Panc1 (cell line): ENCODE data around the gene KIF18B. TPM values are rescaled to one million over a fixed set of nuclear protein-coding genes. Genes with fewer than 3 reads are reported as not detected.

Experiments used
- ATAC-seq: fragments of 200-7000 bp; cut with Tn5 transposase; 2 replicates; pipeline ENCODE4 v1.9.1; 2020; ENCODE audit warnings: mild to moderate bottlenecking, moderate library complexity
- BruUV-seq: library from RNA; stranded (reverse); fragments of 400-500 nt; replicated peaks from 2 replicates; lab custom pipeline; 2021; lab: Mats Ljungman, UMichigan
- CTCF ChIA-PET: fragments of 300-600 bp; sonication (Branson Sonifier 250); formaldehyde crosslinking; loops from one replicate; lab custom pipeline; 2022; ENCODE audit warnings: antibody characterized with exemption; lab: Charles Lee
- POLR2A ChIA-PET: fragments of 300-600 bp; sonication (Branson Sonifier 250); formaldehyde crosslinking; loops from one replicate; lab custom pipeline; 2022; ENCODE audit warnings: antibody characterized with exemption; lab: Charles Lee
- DNase-seq: peaks from one replicate; pipeline ENCODE4 v3.0.0-alpha.2; 2010; ENCODE audit warnings: low read depth, low spot score
- H3K27ac ChIP-seq: 2 replicates; pipeline ENCODE4 v1.5.1; 2011; ENCODE audit warnings: mild to moderate bottlenecking, low read length, inconsistent platforms
- H3K27me3 ChIP-seq: fragments of 200-500 bp; sonication (Bioruptor generic); 2 replicates; pipeline ENCODE4 v1.6.0; 2014; ENCODE audit warnings: low read length, inconsistent platforms; ENCODE audit not compliant: control insufficient read depth, insufficient read depth
- H3K36me3 ChIP-seq: fragments of 200-500 bp; sonication (Bioruptor generic); 2 replicates; pipeline ENCODE4 v1.5.1; 2014; ENCODE audit warnings: inconsistent platforms, mild to moderate bottlenecking, low read length, moderate library complexity; ENCODE audit not compliant: control insufficient read depth, insufficient read depth
- H3K4me1 ChIP-seq: 2 replicates; pipeline ENCODE4 v1.5.1; 2011; ENCODE audit warnings: inconsistent platforms, mild to moderate bottlenecking, low read length, moderate library complexity; ENCODE audit not compliant: control insufficient read depth, insufficient read depth
- H3K4me3 ChIP-seq, 2 experiments: 2 replicates each; pipeline ENCODE4 v1.5.1; 2011 to 2012; ENCODE audit warnings: low read depth in 2 of 2, low read length in 2 of 2, mild to moderate bottlenecking in 2 of 2, inconsistent platforms in 1 of 2, moderate library complexity in 1 of 2
- H3K9me3 ChIP-seq: fragments of 200-500 bp; sonication (Bioruptor generic); 2 replicates; pipeline ENCODE4 v1.5.1; 2014; ENCODE audit warnings: low read depth, mild to moderate bottlenecking, inconsistent platforms, low read length, moderate library complexity; ENCODE audit not compliant: control insufficient read depth, insufficient read depth
- CTCF ChIP-seq: fragments of 450-650 bp; IDR thresholded peaks from 2 replicates; pipeline ENCODE4 v1.5.1; 2017; ENCODE audit warnings: mild to moderate bottlenecking
- POLR2AphosphoS5 ChIP-seq: IDR thresholded peaks from 2 replicates; pipeline ENCODE4 v1.6.1; 2012; ENCODE audit warnings: mild to moderate bottlenecking, low read depth, low read length, moderate library complexity
- REST ChIP-seq, 2 experiments: IDR thresholded peaks; 2 replicates each; pipeline ENCODE4 v1.6.1; 2011 to 2012; ENCODE audit warnings: low read depth in 2 of 2, control low read depth in 1 of 2, low read length in 1 of 2, mild to moderate bottlenecking in 1 of 2, moderate library complexity in 1 of 2; ENCODE audit not compliant: insufficient read depth in 1 of 2
- SIN3A ChIP-seq: IDR thresholded peaks from 2 replicates; pipeline ENCODE4 v1.6.1; 2012; ENCODE audit warnings: low read depth, mild to moderate bottlenecking, low read length, moderate library complexity, borderline replicate concordance; ENCODE audit not compliant: insufficient read depth
- TCF7L2 ChIP-seq: IDR thresholded peaks from 2 replicates; pipeline ENCODE4 v1.6.1; 2011; ENCODE audit warnings: mild to moderate bottlenecking, low read depth, low read length, inconsistent platforms
- in situ Hi-C: cut with HindIII; loops from 2 replicates; pipeline ENCODE4 v1.10.0; 2016; ENCODE audit warnings: low sequenced_read_pairs, low pct_unique_long_range_greater_than_20kb
- intact Hi-C: fragments of 100-400 bp; cut with micrococcal nuclease; formaldehyde crosslinking; loops from one replicate; pipeline ENCODE4 v1.10.0; 2022; ENCODE audit not compliant: unreplicated experiment
- total RNA-seq: library from RNA; stranded (reverse); gene quantifications from one replicate; pipeline ENCODE4 v1.2.1, GENCODE V29; 2021; ENCODE audit not compliant: unreplicated experiment

Gene KIF18B
- total RNA-seq, 1 experiment from 2014 or later, result 31.3 TPM

- H3K4me1 ChIP-seq, result peaks cover 5% of the 10 kb centered on the region
- no peak for TF ChIP-seq TCF7L2
- no peaks in the 10 kb centered on the region for H3K36me3 ChIP-seq
- ChIA-PET CTCF (no interaction called here), POLR2A (no interaction called here)
- ATAC-seq (0 out of 2 replicates have a peak, but pooled peaks have one; percentile 27), DNase-seq (no peak)
- H3K9me3 ChIP-seq, result no peaks in the 10 kb centered on the region
- H3K27ac ChIP-seq, result no peak overlapping the region
- in situ Hi-C loops, result no loop called here
- no peaks in the 10 kb centered on the region for H3K27me3 ChIP-seq
- BruUV-seq, result no TSS peak
- no peak overlapping the region for H3K4me3 ChIP-seq
- intact Hi-C loops, result no loop called here
These were observed 41.4 kb downstream of the KIF18B start for GRCh38 chr17:44906010-44906646.

GRCh38 chr17:44905006-44906000 is 42.3 kb downstream of the KIF18B start:
- no peaks in the 10 kb centered on the region for H3K9me3 ChIP-seq
- H3K36me3 ChIP-seq, result no peaks in the 10 kb centered on the region
- no peak for DNase-seq
- H3K27ac ChIP-seq, result no peak overlapping the region
- ATAC-seq, result no peak
- intact Hi-C loops, result no loop called here
- CTCF ChIA-PET, result no interaction called here
- peaks cover 12% of the 10 kb centered on the region for H3K4me1 ChIP-seq
- no peaks in the 10 kb centered on the region for H3K27me3 ChIP-seq
- POLR2A ChIA-PET, result no interaction called here
- in situ Hi-C loops, result no loop called here
- no peak overlapping the region for H3K4me3 ChIP-seq
- BruUV-seq, result no TSS peak
- TF ChIP-seq TCF7L2 (no peak), POLR2AphosphoS5 (no peak), SIN3A (no peak), REST (IDR thresholded peaks at IDR 0.05; ENCODE audit: insufficient read depth in 1 of 2, low read depth in 2 of 2, low read length in 1 of 2) (no peak)

- POLR2A ChIA-PET, result no interaction called here
- TF ChIP-seq CTCF (no peak), TCF7L2 (no peak), SIN3A (no peak), REST (IDR thresholded peaks at IDR 0.05; ENCODE audit: insufficient read depth in 1 of 2, low read depth in 2 of 2, low read length in 1 of 2) (no peak), POLR2AphosphoS5 (no peak)
- Histone ChIP-seq H3K4me1 (peaks cover 14% of the 10 kb centered on the region), H3K9me3 (no peaks in the 10 kb centered on the region), H3K4me3 (no peak overlapping the region), H3K27ac (no peak overlapping the region), H3K36me3 (no peaks in the 10 kb centered on the region), H3K27me3 (no peaks in the 10 kb centered on the region)
- no TSS peak for BruUV-seq
- in situ Hi-C loops (no loop called here), intact Hi-C loops (no loop called here)
- ATAC-seq, result no peak
- CTCF ChIA-PET, result interaction anchor here (0.6 kb wide), 1 partner anchor 64 kb away, joined by 7 read pairs; the partner anchor contains the start of gene C1QL1
- DNase-seq, result no peak
These were observed 43.3 kb downstream of the KIF18B start for GRCh38 chr17:44904001-44904984.
